Measurements from ENCODE around the gene CROT.

DNA sequence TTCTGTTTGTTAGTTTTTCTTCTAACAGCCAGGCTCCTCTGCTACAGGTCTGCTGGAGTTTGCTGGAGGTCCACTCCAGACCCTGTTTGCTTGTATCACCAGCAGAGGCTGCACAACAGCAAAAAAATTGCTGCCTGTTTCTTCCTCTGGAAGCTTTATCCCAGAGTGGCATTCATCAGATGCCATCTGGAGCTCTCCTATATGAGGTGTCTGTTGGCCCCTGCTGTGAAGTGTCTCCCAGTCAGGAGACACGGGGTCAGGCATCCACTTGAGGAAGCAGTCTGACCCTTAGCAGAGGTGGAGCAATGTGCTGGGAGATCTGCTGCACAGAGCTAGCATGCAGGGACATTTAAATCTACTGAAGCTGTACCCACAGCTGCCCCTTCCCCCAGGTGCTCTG is 26.7 kb upstream of the CROT start:
- TF ChIP-seq TAF1 (IDR thresholded peaks at IDR 0.05; ENCODE audit: low read depth, low read length) (no peak), POLR2A (IDR thresholded peaks at IDR 0.05; ENCODE audit: low read depth, low read length) (no peak)

All from GM12891 (cell line).